ENCODE data around the gene DCPS.
A peak's percentile ranks its signal among the peaks of the same experiment; 100 is the strongest.
"Not testable (repeated sequence)": the region's sequence is repeated elsewhere in the genome, so short reads cannot be mapped to it uniquely, and the experiment has no call there.

DCPS gene

DNA sequence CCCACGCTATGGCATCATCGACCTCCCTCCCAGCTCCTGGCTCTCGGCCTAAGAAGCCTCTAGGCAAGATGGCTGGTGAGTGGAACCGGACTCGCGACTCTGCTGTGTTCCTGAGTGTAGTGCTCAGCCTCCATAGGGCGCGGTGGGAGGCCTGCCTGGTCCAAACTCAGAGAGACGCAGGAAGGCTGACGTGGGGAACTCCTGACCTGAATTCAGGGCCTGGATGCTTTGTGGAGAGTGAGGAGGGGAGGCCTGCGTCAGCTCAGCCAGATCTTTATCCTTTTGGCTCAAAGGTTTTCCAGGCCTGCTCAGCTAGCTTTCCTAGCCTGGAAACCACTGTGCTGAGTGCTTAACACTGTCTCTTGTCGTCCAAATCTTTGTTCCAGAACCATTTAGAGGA, 13.0 kb upstream of the DCPS start:
- peaks cover 51% of the 10 kb centered on the region for H3K36me3 ChIP-seq (ENCODE audit: insufficient read depth, low read length)
- no peak overlapping the region for H3K4me3 ChIP-seq (ENCODE audit: low read depth in 1 of 2, low read length in 2 of 2)
- H3K27me3 ChIP-seq (ENCODE audit: control insufficient read depth in 1 of 2, insufficient read depth in 2 of 2, low read length in 2 of 2), result no peaks in the 10 kb centered on the region
- no peak overlapping the region for H3K9ac ChIP-seq (ENCODE audit: low read length)
- H3K27ac ChIP-seq (ENCODE audit: low read depth, low read length), result no peak overlapping the region
- no peaks in the 10 kb centered on the region for H3K4me1 ChIP-seq (ENCODE audit: insufficient read depth, low read length)
- H3K9me3 ChIP-seq (ENCODE audit: low read length), result no peaks in the 10 kb centered on the region

DNA sequence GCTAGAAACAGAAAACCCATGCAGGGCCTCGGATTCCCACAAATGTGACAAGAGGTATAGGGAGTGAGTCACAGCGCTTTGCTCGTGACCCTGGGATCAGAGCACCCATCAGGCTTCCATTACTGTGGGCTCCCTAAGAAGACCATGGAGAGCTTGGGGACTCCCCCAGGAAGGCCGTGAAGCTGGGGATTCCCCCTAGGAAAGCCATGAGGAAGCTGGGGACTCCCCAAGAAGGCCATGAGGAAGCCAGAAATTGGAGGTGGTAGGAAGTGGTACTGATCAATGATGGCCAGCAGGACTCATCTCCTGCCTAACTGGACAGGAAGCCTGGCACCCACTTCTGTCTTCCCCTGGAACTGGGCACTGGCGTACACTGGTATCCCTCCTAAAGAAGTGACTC, 10.1 kb upstream of the DCPS start:
- Histone ChIP-seq H3K4me3 (ENCODE audit: low read depth in 1 of 2, low read length in 2 of 2) (no peak overlapping the region), H3K9ac (ENCODE audit: low read length) (no peak overlapping the region), H3K36me3 (ENCODE audit: insufficient read depth, low read length) (peaks cover 49% of the 10 kb centered on the region), H3K27me3 (ENCODE audit: control insufficient read depth in 1 of 2, insufficient read depth in 2 of 2, low read length in 2 of 2) (no peaks in the 10 kb centered on the region), H3K9me3 (ENCODE audit: low read length) (no peaks in the 10 kb centered on the region), H3K27ac (ENCODE audit: low read depth, low read length) (no peak overlapping the region), H3K4me1 (ENCODE audit: insufficient read depth, low read length) (no peaks in the 10 kb centered on the region)

- no peak overlapping the region for H3K27ac ChIP-seq (ENCODE audit: low read depth, low read length)
- no peak overlapping the region for H3K4me3 ChIP-seq (ENCODE audit: low read depth in 1 of 2, low read length in 2 of 2)
- no peaks in the 10 kb centered on the region for H3K9me3 ChIP-seq (ENCODE audit: low read length)
- no peaks in the 10 kb centered on the region for H3K27me3 ChIP-seq (ENCODE audit: control insufficient read depth in 1 of 2, insufficient read depth in 2 of 2, low read length in 2 of 2)
- no peak overlapping the region for H3K9ac ChIP-seq (ENCODE audit: low read length)
- no peaks in the 10 kb centered on the region for H3K4me1 ChIP-seq (ENCODE audit: insufficient read depth, low read length)
- peaks cover 34% of the 10 kb centered on the region for H3K36me3 ChIP-seq (ENCODE audit: insufficient read depth, low read length)
These were observed 6.9 kb upstream of the DCPS start for GRCh38 chr11:126297004-126297403.

- Histone ChIP-seq H3K27ac (ENCODE audit: low read depth, low read length) (peak overlapping the region; percentile 94), H3K9ac (ENCODE audit: low read length) (peak overlapping the region; percentile 61), H3K4me1 (ENCODE audit: insufficient read depth, low read length) (peaks cover 6% of the 10 kb centered on the region), H3K9me3 (ENCODE audit: low read length) (no peaks in the 10 kb centered on the region), H3K36me3 (ENCODE audit: insufficient read depth, low read length) (peaks cover 15% of the 10 kb centered on the region), H3K27me3 (ENCODE audit: control insufficient read depth in 1 of 2, insufficient read depth in 2 of 2, low read length in 2 of 2) (no peaks in the 10 kb centered on the region), H3K4me3 (ENCODE audit: low read depth in 1 of 2, low read length in 2 of 2) (peak overlapping the region; percentile 54 to 91)
These were observed 706 bp downstream of the DCPS start for GRCh38 chr11:126304457-126305075.

GRCh38 chr11:126305699-126306098, 1.8 kb downstream of the DCPS start:
- Histone ChIP-seq H3K27ac (ENCODE audit: low read depth, low read length) (no peak overlapping the region), H3K27me3 (ENCODE audit: control insufficient read depth in 1 of 2, insufficient read depth in 2 of 2, low read length in 2 of 2) (no peaks in the 10 kb centered on the region), H3K4me3 (ENCODE audit: low read depth in 1 of 2, low read length in 2 of 2) (no peak overlapping the region), H3K9ac (ENCODE audit: low read length) (no peak overlapping the region), H3K36me3 (ENCODE audit: insufficient read depth, low read length) (peaks cover 15% of the 10 kb centered on the region), H3K4me1 (ENCODE audit: insufficient read depth, low read length) (peaks cover 8% of the 10 kb centered on the region), H3K9me3 (ENCODE audit: low read length) (no peaks in the 10 kb centered on the region)

- Histone ChIP-seq H3K9me3 (ENCODE audit: low read length) (no peaks in the 10 kb centered on the region), H3K4me1 (ENCODE audit: insufficient read depth, low read length) (peaks cover 12% of the 10 kb centered on the region), H3K36me3 (ENCODE audit: insufficient read depth, low read length) (peaks cover 13% of the 10 kb centered on the region), H3K9ac (ENCODE audit: low read length) (no peak overlapping the region), H3K27me3 (ENCODE audit: control insufficient read depth in 1 of 2, insufficient read depth in 2 of 2, low read length in 2 of 2) (no peaks in the 10 kb centered on the region), H3K4me3 (ENCODE audit: low read depth in 1 of 2, low read length in 2 of 2) (no peak overlapping the region), H3K27ac (ENCODE audit: low read depth, low read length) (no peak overlapping the region)
These were observed 3.8 kb downstream of the DCPS start for GRCh38 chr11:126307706-126308105.

DNA sequence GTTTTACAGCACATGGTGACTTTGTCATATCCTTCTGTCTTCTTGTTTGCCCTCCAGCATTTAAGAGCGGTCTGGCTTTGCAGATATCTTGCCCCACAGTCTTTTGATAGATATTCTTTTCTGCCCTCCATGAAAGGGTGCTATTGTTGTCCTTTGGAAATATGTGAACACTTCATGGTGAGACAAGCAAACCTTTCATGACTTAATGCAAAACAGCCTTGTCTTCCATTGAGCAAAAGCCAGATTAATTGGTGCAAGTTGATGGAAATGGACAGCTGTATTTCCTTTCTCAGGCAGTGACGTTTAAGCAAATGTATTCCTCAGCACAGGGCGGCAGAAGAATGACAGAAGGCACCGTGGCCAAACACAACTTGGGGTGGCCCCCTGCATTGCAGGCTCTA, 4.4 kb downstream of the DCPS start:
- no peaks in the 10 kb centered on the region for H3K9me3 ChIP-seq (ENCODE audit: low read length)
- H3K9ac ChIP-seq (ENCODE audit: low read length), result no peak overlapping the region
- H3K27ac ChIP-seq (ENCODE audit: low read depth, low read length), result no peak overlapping the region
- no peaks in the 10 kb centered on the region for H3K27me3 ChIP-seq (ENCODE audit: control insufficient read depth in 1 of 2, insufficient read depth in 2 of 2, low read length in 2 of 2)
- no peak overlapping the region for H3K4me3 ChIP-seq (ENCODE audit: low read depth in 1 of 2, low read length in 2 of 2)
- peaks cover 13% of the 10 kb centered on the region for H3K36me3 ChIP-seq (ENCODE audit: insufficient read depth, low read length)
- H3K4me1 ChIP-seq (ENCODE audit: insufficient read depth, low read length), result peaks cover 12% of the 10 kb centered on the region

GRCh38 chr11:126308771-126309170, 4.9 kb downstream of the DCPS start:
- Histone ChIP-seq H3K36me3 (ENCODE audit: insufficient read depth, low read length) (peaks cover 13% of the 10 kb centered on the region), H3K4me1 (ENCODE audit: insufficient read depth, low read length) (peaks cover 12% of the 10 kb centered on the region)
- not testable (repeated sequence) for H3K9ac ChIP-seq (ENCODE audit: low read length); H3K27me3 ChIP-seq (ENCODE audit: control insufficient read depth in 1 of 2, insufficient read depth in 2 of 2, low read length in 2 of 2); H3K27ac ChIP-seq (ENCODE audit: low read depth, low read length); H3K4me3 ChIP-seq (ENCODE audit: low read depth in 1 of 2, low read length in 2 of 2); H3K9me3 ChIP-seq (ENCODE audit: low read length)

- Histone ChIP-seq H3K4me1 (ENCODE audit: insufficient read depth, low read length) (peaks cover 6% of the 10 kb centered on the region), H3K4me3 (ENCODE audit: low read depth in 1 of 2, low read length in 2 of 2) (no peak overlapping the region), H3K9ac (ENCODE audit: low read length) (no peak overlapping the region), H3K27me3 (ENCODE audit: control insufficient read depth in 1 of 2, insufficient read depth in 2 of 2, low read length in 2 of 2) (no peaks in the 10 kb centered on the region), H3K36me3 (ENCODE audit: insufficient read depth, low read length) (peaks cover 13% of the 10 kb centered on the region), H3K9me3 (ENCODE audit: low read length) (no peaks in the 10 kb centered on the region), H3K27ac (ENCODE audit: low read depth, low read length) (no peak overlapping the region)
These were observed 6.5 kb downstream of the DCPS start for GRCh38 chr11:126310200-126310991.

- Histone ChIP-seq H3K27ac (ENCODE audit: low read depth, low read length) (no peak overlapping the region), H3K9ac (ENCODE audit: low read length) (no peak overlapping the region), H3K27me3 (ENCODE audit: control insufficient read depth in 1 of 2, insufficient read depth in 2 of 2, low read length in 2 of 2) (no peaks in the 10 kb centered on the region)
These were observed 7.1 kb downstream of the DCPS start for GRCh38 chr11:126310992-126311310.

GRCh38 chr11:126311401-126312291, 7.8 kb downstream of the DCPS start:
- Histone ChIP-seq H3K9me3 (ENCODE audit: low read length) (no peaks in the 10 kb centered on the region), H3K4me3 (ENCODE audit: low read depth in 1 of 2, low read length in 2 of 2) (no peak overlapping the region), H3K27ac (ENCODE audit: low read depth, low read length) (no peak overlapping the region), H3K4me1 (ENCODE audit: insufficient read depth, low read length) (peaks cover 6% of the 10 kb centered on the region), H3K36me3 (ENCODE audit: insufficient read depth, low read length) (peaks cover 13% of the 10 kb centered on the region), H3K9ac (ENCODE audit: low read length) (no peak overlapping the region), H3K27me3 (ENCODE audit: control insufficient read depth in 1 of 2, insufficient read depth in 2 of 2, low read length in 2 of 2) (no peaks in the 10 kb centered on the region)

More at GRCh38 chr11:126310992-126311310, 7.1 kb downstream of the DCPS start:
- H3K4me3 ChIP-seq (ENCODE audit: low read depth in 1 of 2, low read length in 2 of 2), result no peak overlapping the region
- H3K9me3 ChIP-seq (ENCODE audit: low read length), result no peaks in the 10 kb centered on the region
- H3K4me1 ChIP-seq (ENCODE audit: insufficient read depth, low read length), result peaks cover 6% of the 10 kb centered on the region
- peaks cover 13% of the 10 kb centered on the region for H3K36me3 ChIP-seq (ENCODE audit: insufficient read depth, low read length)
